Transverse colon (tissue), 3 donors: Measurements from ENCODE around the gene MAPK14.

Experiments
- CTCF ChIP-seq, 5 experiments: fragments of 200-600 bp in 3 of 5; fragments of 450-650 bp in 2 of 5; sonication (generic) in 3 of 5; IDR thresholded peaks; 1 replicate in 2 of 5; 2 replicates in 3 of 5; pipeline ENCODE4 v1.5.1; 2016 to 2017; ENCODE audit warnings: antibody characterized with exemption in 5 of 5, inconsistent platforms in 3 of 5, mild to moderate bottlenecking in 2 of 5, moderate library complexity in 1 of 5
- EP300 ChIP-seq: sonication (generic); formaldehyde crosslinking; IDR thresholded peaks from one replicate; pipeline ENCODE4 v1.6.1; 2017; ENCODE audit warnings: antibody characterized with exemption, low read depth

- TF ChIP-seq EP300 (no peak), CTCF (IDR thresholded peaks at IDR 0.05) (no peak)
Observed at GRCh38 chr6:36124881-36125280, 97.3 kb downstream of the MAPK14 start.
